ENCODE data around the gene MYH15. TPM values are rescaled to one million over a fixed set of nuclear protein-coding genes. Genes with fewer than 3 reads are reported as not detected.

MYH15 gene
- polyA plus RNA-seq, 1 donor from 2014 or later: 0.71 TPM

DNA sequence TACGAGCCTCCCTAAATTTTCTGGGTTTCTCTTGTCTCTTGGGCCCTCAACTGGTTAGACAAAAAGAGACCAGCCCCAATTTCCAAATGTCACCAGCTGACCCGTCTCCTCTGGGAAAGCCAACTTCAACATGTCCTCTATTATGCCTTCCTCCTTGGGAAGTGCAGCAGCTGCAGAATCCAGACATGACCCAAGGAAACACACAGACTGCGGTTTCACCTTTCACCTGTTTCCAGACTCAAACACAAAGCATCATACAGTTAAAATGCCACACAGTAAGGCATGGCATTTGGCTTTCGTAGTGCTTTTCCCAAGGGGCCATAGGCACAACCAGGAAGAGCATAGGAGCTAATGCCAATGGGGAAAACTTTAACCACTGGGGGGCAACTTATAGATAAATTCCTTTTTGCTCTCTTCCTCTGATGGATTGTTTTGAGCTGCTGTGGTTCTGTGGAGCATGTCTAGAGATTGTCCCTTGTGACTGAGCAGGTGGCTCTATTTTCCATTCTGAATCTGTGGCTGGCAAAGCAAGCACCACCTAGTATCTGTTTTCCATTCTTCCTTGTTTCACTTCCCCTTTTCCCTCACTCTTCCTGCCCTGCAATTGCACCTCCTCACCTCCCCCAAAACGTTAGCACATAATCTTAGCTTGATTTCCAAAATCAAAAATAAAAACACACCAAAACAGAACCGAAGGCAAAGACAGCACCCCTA is 164.7 kb downstream of the MYH15 start:
- Histone ChIP-seq H3K9ac (ENCODE audit: low read length) (no peak overlapping the region), H3K36me3 (ENCODE audit: insufficient read depth, low read length) (no peaks in the 10 kb centered on the region), H3F3A (ENCODE audit: insufficient read depth, low read length, poor library complexity, severe bottlenecking) (no peaks in the 10 kb centered on the region), H3K27me3 (ENCODE audit: insufficient read depth, low read depth, low read length) (no peaks in the 10 kb centered on the region), H3K27ac (ENCODE audit: low read length) (no peak overlapping the region), H3K4me2 (ENCODE audit: low read length) (no peak overlapping the region), H3K79me2 (replicated peaks; ENCODE audit: insufficient read depth, low read length) (no peaks in the 10 kb centered on the region), H2AFZ (ENCODE audit: low read depth, low read length) (no peak overlapping the region), H4K20me1 (ENCODE audit: insufficient read depth) (no peaks in the 10 kb centered on the region), H3K4me3 (ENCODE audit: low read length) (no peak overlapping the region), H3K9me2 (ENCODE audit: insufficient read depth, low read length) (no peaks in the 10 kb centered on the region), H3K9me3 (ENCODE audit: low read length) (no peaks in the 10 kb centered on the region)
- TF ChIP-seq TAF1 (IDR thresholded peaks at IDR 0.05; ENCODE audit: low read depth) (no peak), EP300 (conservative IDR thresholded peaks at IDR 0.05; ENCODE audit: poor library complexity, severe bottlenecking) (no peak), SMC3 (conservative IDR thresholded peaks at IDR 0.05; ENCODE audit: poor library complexity) (no peak)

DNA sequence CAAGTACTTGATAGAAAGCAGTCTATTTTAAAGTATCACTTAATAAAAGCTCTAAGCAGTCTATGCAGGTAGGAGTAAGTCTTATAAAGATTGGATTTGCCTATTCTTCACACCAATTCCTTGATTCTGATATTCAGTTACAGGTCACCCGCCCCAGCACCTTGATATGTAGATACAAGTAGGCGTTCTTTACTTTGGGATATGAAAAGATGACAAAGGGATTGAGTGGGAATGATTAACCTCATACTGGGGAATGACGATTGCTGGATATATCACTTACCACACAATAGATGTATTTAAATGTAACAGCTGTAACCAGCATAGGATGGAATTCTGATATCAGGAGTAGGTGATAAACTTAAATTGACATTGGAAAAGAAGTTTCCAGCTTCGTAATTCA is 166.9 kb downstream of the MYH15 start:
- no peak overlapping the region for H3K27ac ChIP-seq (ENCODE audit: low read length)
- no peak overlapping the region for H3K4me2 ChIP-seq (ENCODE audit: low read length)

More for the DNA sequence above, 166.9 kb downstream of the MYH15 start:
- Histone ChIP-seq H3K4me3 (ENCODE audit: low read length) (no peak overlapping the region), H3K79me2 (replicated peaks; ENCODE audit: insufficient read depth, low read length) (no peaks in the 10 kb centered on the region), H3K9me3 (ENCODE audit: low read length) (no peaks in the 10 kb centered on the region), H3K9ac (ENCODE audit: low read length) (no peak overlapping the region), H3K27me3 (ENCODE audit: insufficient read depth, low read depth, low read length) (no peaks in the 10 kb centered on the region), H2AFZ (ENCODE audit: low read depth, low read length) (no peak overlapping the region), H3F3A (ENCODE audit: insufficient read depth, low read length, poor library complexity, severe bottlenecking) (no peaks in the 10 kb centered on the region), H4K20me1 (ENCODE audit: insufficient read depth) (no peaks in the 10 kb centered on the region), H3K36me3 (ENCODE audit: insufficient read depth, low read length) (no peaks in the 10 kb centered on the region), H3K9me2 (ENCODE audit: insufficient read depth, low read length) (no peaks in the 10 kb centered on the region)
- no peak for TF ChIP-seq EP300 (conservative IDR thresholded peaks at IDR 0.05; ENCODE audit: poor library complexity, severe bottlenecking)
- no peak for TF ChIP-seq TAF1 (IDR thresholded peaks at IDR 0.05; ENCODE audit: low read depth)
- no peak for TF ChIP-seq MXI1 (conservative IDR thresholded peaks at IDR 0.05; ENCODE audit: poor library complexity, severe bottlenecking)
- TF ChIP-seq EZH2 (IDR thresholded peaks at IDR 0.05; ENCODE audit: borderline replicate concordance, insufficient read depth, low read length, poor library complexity, severe bottlenecking): no peak
- TF ChIP-seq SMC3 (conservative IDR thresholded peaks at IDR 0.05; ENCODE audit: poor library complexity): no peak
- TF ChIP-seq, protein P1, sequence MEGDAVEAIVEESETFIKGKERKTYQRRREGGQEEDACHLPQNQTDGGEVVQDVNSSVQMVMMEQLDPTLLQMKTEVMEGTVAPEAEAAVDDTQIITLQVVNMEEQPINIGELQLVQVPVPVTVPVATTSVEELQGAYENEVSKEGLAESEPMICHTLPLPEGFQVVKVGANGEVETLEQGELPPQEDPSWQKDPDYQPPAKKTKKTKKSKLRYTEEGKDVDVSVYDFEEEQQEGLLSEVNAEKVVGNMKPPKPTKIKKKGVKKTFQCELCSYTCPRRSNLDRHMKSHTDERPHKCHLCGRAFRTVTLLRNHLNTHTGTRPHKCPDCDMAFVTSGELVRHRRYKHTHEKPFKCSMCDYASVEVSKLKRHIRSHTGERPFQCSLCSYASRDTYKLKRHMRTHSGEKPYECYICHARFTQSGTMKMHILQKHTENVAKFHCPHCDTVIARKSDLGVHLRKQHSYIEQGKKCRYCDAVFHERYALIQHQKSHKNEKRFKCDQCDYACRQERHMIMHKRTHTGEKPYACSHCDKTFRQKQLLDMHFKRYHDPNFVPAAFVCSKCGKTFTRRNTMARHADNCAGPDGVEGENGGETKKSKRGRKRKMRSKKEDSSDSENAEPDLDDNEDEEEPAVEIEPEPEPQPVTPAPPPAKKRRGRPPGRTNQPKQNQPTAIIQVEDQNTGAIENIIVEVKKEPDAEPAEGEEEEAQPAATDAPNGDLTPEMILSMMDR (IDR thresholded peaks at IDR 0.05; ENCODE audit: poor library complexity, severe bottlenecking): no peak
- TF ChIP-seq, protein P2, sequence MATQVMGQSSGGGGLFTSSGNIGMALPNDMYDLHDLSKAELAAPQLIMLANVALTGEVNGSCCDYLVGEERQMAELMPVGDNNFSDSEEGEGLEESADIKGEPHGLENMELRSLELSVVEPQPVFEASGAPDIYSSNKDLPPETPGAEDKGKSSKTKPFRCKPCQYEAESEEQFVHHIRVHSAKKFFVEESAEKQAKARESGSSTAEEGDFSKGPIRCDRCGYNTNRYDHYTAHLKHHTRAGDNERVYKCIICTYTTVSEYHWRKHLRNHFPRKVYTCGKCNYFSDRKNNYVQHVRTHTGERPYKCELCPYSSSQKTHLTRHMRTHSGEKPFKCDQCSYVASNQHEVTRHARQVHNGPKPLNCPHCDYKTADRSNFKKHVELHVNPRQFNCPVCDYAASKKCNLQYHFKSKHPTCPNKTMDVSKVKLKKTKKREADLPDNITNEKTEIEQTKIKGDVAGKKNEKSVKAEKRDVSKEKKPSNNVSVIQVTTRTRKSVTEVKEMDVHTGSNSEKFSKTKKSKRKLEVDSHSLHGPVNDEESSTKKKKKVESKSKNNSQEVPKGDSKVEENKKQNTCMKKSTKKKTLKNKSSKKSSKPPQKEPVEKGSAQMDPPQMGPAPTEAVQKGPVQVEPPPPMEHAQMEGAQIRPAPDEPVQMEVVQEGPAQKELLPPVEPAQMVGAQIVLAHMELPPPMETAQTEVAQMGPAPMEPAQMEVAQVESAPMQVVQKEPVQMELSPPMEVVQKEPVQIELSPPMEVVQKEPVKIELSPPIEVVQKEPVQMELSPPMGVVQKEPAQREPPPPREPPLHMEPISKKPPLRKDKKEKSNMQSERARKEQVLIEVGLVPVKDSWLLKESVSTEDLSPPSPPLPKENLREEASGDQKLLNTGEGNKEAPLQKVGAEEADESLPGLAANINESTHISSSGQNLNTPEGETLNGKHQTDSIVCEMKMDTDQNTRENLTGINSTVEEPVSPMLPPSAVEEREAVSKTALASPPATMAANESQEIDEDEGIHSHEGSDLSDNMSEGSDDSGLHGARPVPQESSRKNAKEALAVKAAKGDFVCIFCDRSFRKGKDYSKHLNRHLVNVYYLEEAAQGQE (IDR thresholded peaks at IDR 0.05; ENCODE audit: borderline replicate concordance): no peak
- no peak for TF ChIP-seq RAD21 (conservative IDR thresholded peaks at IDR 0.05)
- TF ChIP-seq POLR2AphosphoS5 (IDR thresholded peaks at IDR 0.05): no peak
